Measurements from ENCODE around the gene SH3TC2.

- TF ChIP-seq CTCF (conservative IDR thresholded peaks at IDR 0.05) = no peak
- TF ChIP-seq ZFX (IDR thresholded peaks at IDR 0.05) = no peak
Observed at GRCh38 chr5:149015126-149015525, 47.7 kb downstream of the SH3TC2 start.

Data from C4-2B (cell line).